NCI-H2081 treated with DMSO at 0.1 percent for 48 hours (cell line): ENCODE measurements around the gene XPNPEP1.

ENCODE experiments used
- DNase-seq: peaks from one replicate; lab custom pipeline; 2025; lab: John Stamatoyannopoulos, UW

The XPNPEP1 gene

GRCh38 chr10:109922976-109923921, at the start of gene XPNPEP1:
TSS of gene XPNPEP1 (minus strand) at chr10:109923511. CDS start at chr10:109923433, 78 bp downstream.
- DNase-seq = no peak

DNA sequence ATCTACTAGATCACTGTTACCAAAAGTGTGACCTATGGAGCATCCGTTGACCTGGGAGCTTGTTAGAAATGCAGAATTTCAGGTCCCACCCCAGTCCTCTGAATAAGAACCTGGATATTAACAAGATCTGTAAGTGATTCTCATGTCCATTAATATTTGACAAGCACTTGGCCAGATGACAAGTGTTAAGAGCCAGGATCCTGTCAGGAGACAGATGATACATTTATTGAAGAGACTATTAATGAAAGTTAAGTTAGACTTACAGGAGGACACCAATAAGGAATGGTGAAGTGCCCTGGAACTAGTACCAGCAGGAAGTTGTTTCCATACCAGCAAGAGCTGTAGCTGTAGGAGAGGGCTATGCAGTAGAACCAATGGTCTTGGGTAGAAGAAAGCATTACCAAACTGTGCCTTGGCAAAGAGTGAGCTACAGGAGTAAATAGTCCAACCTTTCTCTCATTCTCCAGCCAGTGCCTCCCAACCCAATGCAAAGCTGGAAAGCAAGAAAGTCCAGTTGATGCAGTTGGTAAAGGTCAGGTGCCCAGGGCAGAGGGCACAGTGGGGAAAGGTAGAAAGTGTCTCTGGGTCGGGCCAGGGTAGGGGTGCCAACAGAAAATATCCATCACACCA, 49.2 kb upstream of the XPNPEP1 start:
- DNase-seq = no peak

DNA sequence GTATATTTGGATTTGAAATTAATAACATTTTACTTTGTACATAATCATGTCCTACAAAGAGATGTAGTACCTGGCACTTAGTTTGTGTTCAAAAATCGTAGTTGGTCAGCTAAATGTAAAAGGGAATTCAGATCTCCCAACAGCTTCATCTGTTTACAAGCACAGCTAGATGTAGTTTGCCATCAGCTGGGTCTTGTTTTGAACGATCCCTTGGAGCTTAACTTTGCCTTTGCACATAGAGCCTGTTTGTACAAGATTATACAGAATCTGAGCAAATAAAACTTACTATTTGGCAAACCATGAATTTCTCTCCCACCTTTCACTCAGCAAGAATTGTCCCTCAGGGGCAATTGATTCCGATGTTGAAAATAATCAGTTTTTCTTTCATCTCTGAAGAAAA, 48.3 kb upstream of the XPNPEP1 start:
- DNase-seq = no peak

DNA sequence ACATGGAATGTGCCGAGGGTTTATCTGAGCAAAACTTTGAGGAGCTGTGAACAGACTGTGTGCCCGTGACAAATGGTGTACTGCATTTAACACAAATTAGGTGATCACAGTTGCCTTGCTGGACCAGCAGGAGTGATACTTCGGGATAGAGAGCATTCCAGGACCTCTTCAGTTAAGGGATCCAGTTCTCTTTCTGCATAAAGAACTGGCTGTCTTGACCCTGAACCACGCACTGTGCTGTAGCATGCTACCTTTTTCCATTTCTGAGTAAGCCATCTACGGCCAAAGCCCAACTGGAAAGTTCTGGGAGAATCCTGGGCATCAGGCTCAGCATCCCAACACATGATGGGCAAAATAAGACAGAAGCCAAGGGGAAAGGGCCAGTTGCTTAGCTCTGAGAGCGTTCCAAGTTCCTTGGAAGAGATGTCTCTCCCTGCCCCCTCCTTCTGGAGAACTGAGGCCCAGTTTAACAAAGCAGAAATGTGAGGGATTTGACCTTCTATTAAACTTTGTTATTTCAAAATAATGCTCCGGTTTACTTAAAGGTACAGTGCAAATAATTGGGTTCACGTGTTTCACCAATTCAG, 46.5 kb upstream of the XPNPEP1 start:
- no peak for DNase-seq

- DNase-seq = no peak
Observed at GRCh38 chr10:109968953-109969759, 45.8 kb upstream of the XPNPEP1 start.

DNA sequence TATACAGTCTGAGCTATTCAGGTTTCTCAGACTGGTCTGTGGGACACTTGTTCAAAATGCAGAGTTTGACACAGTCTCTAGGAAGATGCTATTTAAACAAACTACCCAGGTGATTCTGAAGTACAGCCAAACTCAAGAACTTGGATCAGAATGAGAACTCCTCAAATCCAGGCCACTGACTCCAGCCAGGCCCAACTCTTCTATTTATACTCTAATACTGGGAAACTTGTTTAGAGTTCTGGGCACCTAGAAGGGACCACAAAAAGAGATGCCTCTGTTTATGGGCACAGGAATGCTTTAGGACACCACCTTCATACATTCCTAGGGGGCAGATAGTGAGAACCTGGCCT, 44.4 kb upstream of the XPNPEP1 start:
- DNase-seq = no peak

GRCh38 chr10:109966961-109967738, 43.8 kb upstream of the XPNPEP1 start:
- DNase-seq = no peak

GRCh38 chr10:109964318-109964717, 41.0 kb upstream of the XPNPEP1 start:
- DNase-seq = no peak

DNA sequence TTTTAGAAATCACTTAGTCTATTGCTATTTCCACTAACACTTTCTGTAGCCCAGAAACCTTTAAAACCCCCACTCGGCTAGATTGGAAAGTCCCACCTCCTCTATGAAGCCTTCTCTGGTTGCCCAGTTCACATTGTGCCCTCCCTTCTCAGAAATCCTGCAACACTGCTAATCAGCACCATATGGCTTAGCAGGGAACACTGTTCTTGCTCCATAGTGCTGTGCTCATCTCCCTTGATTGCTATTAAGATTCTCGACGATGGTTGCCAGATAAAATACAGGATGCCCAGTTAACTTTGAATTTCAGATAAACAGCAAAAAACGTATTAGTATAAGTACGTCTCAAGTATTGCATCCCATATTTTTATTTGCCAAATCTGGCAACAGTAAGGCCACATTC, 40.1 kb upstream of the XPNPEP1 start:
- DNase-seq = no peak

GRCh38 chr10:109962247-109962646, 38.9 kb upstream of the XPNPEP1 start:
- no peak for DNase-seq

DNA sequence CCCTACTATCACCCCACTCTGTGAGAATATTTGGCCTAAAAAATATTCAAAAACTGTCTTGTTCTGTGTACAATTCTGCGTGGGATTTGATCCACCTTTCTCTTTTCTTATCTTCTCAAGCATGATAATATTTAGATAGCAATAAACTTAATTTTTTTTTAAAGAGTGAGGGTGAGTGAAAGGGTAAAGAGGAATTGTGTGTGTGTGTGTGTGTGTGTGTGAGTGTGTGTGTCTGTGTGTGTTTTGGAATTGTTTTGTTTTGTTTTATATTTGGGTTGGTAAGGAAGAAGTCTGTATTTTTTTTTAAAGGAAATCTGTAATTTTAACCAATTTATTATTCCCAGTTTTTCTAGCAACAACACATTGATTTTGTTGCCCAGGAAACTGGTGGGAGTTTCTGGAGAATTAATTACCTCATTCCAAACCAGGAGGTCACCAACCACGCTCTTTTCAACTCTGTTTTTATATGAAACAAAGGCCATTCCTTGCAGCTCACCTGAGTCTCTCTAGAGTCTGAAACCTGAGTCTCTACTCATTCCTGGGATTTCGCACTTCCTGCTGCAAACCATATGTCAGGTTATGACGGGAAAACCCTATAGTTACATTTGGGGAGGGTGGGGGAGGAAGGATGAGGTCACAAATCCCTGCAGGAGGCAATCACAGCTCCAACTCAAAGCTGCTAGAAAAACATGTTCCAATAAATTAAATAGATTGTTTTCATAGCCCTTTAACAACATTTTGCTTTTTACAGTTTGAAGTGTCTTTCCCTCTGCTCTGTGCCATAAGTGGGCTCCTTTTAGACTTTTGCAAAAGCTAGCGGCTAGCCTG, 38.1 kb upstream of the XPNPEP1 start:
- DNase-seq = no peak

- no peak for DNase-seq
Observed at GRCh38 chr10:109960682-109961081, 37.4 kb upstream of the XPNPEP1 start.

DNA sequence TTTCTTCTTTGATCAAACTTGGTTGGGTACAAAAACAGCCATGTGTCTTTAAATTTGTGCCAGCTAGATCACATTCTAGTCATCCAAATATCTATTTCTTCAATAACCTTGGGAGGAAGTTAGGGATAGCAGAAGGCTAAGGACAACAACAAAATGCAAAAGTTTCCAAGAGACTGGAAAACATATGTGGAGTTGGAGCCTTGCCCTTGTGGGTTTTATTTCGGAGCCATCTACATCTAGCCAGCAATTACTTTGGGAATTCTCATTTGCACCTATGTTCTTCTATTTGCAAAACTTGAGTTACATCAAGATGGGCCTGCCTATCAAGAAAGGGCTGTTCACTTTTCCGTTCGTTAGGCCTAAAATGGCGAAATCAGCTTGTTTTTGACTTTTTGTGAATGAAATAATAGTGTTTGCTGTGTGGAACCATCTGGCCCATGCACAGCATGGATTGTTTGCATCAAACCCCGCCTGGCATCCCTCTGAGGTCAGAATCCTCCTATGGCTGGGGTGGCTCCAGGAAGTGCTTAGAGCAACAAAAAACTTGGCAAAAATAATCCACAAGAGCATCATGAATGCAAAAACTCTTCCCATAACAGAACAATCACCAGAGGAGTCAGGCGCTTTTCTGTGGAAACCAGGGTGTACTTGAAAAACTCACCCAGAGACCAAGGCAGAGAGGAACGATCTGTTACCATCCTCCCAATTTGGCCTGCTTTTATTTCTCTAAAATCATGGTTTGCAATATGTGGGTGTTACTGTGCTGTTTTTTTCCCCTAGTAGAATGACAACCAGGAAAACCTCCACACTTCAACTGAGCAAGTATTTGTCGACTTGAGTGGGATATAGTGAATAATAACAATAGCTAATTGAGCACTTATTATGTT, 36.2 kb upstream of the XPNPEP1 start:
- DNase-seq = no peak

- no peak for DNase-seq
Observed at GRCh38 chr10:109958059-109958458, 34.7 kb upstream of the XPNPEP1 start.

GRCh38 chr10:109957092-109957797, 33.9 kb upstream of the XPNPEP1 start:
- no peak for DNase-seq

- DNase-seq = no peak
Observed at GRCh38 chr10:109956454-109957091, 33.3 kb upstream of the XPNPEP1 start.

GRCh38 chr10:109953766-109954165, 30.5 kb upstream of the XPNPEP1 start:
- DNase-seq = no peak

DNA sequence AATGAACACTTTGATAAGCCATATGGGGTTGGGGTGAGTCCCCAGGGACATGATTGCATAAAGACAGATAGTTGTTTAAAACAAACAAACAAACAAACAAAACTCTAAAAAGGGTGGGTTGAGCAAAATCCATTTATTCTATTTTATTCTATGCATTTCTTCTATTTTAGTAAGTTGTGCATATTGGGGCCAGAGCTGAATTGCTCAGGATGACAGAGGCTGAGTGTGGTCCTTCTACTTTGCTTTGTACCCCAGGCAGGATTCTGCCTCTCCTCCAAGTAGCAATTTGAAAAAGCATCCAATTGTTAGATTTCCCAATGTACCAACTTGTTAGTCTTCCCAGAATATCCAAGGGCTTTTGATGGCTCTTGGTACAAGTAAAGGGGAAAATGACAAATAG, 29.2 kb upstream of the XPNPEP1 start:
- no peak for DNase-seq
